Measurements from ENCODE around the gene DNAJC15. TPM values are rescaled to one million over a fixed set of nuclear protein-coding genes. Genes with fewer than 3 reads are reported as not detected.

The DNAJC15 gene
- total RNA-seq, 1 experiment from 2014 or later: 20.3 TPM

- no TSS peak for BruUV-seq (replicated peaks)
- ChIA-PET POLR2A (no interaction called here), CTCF (no interaction called here)
- Histone ChIP-seq H3K27ac (ENCODE audit: low read length) (no peak overlapping the region), H3K36me3 (ENCODE audit: control insufficient read depth, insufficient read depth, low read length) (no peaks in the 10 kb centered on the region), H3K9me3 (ENCODE audit: control insufficient read depth, insufficient read depth, low read depth, low read length) (no peaks in the 10 kb centered on the region), H3K4me3 (ENCODE audit: low read depth in 2 of 2, low read length in 2 of 2) (no peak overlapping the region), H3K27me3 (ENCODE audit: control insufficient read depth, insufficient read depth, low read length) (no peaks in the 10 kb centered on the region), H3K4me1 (ENCODE audit: control insufficient read depth, insufficient read depth, low read length) (no peaks in the 10 kb centered on the region)
- intact Hi-C loops (cut with micrococcal nuclease; ENCODE audit: unreplicated experiment) (no loop called here), in situ Hi-C loops (cut with HindIII; ENCODE audit: low pct_unique_long_range_greater_than_20kb, low sequenced_read_pairs) (no loop called here)
- DNase-seq (ENCODE audit: low read depth, low spot score) (no peak), ATAC-seq (no peak)
- TF ChIP-seq CTCF (IDR thresholded peaks at IDR 0.05) (no peak), REST (IDR thresholded peaks at IDR 0.05; ENCODE audit: insufficient read depth in 1 of 2, low read depth in 2 of 2, low read length in 1 of 2) (no peak), SIN3A (IDR thresholded peaks at IDR 0.05; ENCODE audit: borderline replicate concordance, insufficient read depth, low read depth, low read length) (no peak), TCF7L2 (IDR thresholded peaks at IDR 0.05; ENCODE audit: low read depth, low read length) (no peak), POLR2AphosphoS5 (IDR thresholded peaks at IDR 0.05; ENCODE audit: low read depth, low read length) (no peak)
Observed at GRCh38 chr13:43026262-43026661, 2.9 kb downstream of the DNAJC15 start.

GRCh38 chr13:43030548-43030947 lies 7.2 kb downstream of the DNAJC15 start:
- no peaks in the 10 kb centered on the region for H3K4me1 ChIP-seq (ENCODE audit: control insufficient read depth, insufficient read depth, low read length)
- no TSS peak for BruUV-seq (replicated peaks)
- intact Hi-C loops (cut with micrococcal nuclease; ENCODE audit: unreplicated experiment): no loop called here
- no peaks in the 10 kb centered on the region for H3K27me3 ChIP-seq (ENCODE audit: control insufficient read depth, insufficient read depth, low read length)
- no peak for ATAC-seq
- TF ChIP-seq POLR2AphosphoS5 (IDR thresholded peaks at IDR 0.05; ENCODE audit: low read depth, low read length) (no peak), TCF7L2 (IDR thresholded peaks at IDR 0.05; ENCODE audit: low read depth, low read length) (no peak), REST (IDR thresholded peaks at IDR 0.05; ENCODE audit: insufficient read depth in 1 of 2, low read depth in 2 of 2, low read length in 1 of 2) (no peak), CTCF (IDR thresholded peaks at IDR 0.05) (no peak), SIN3A (IDR thresholded peaks at IDR 0.05; ENCODE audit: borderline replicate concordance, insufficient read depth, low read depth, low read length) (no peak)
- in situ Hi-C loops (cut with HindIII; ENCODE audit: low pct_unique_long_range_greater_than_20kb, low sequenced_read_pairs): no loop called here
- ChIA-PET CTCF (no interaction called here), POLR2A (no interaction called here)
- H3K4me3 ChIP-seq (ENCODE audit: low read depth in 2 of 2, low read length in 2 of 2): no peak overlapping the region
- no peaks in the 10 kb centered on the region for H3K9me3 ChIP-seq (ENCODE audit: control insufficient read depth, insufficient read depth, low read depth, low read length)
- no peak overlapping the region for H3K27ac ChIP-seq (ENCODE audit: low read length)
- no peaks in the 10 kb centered on the region for H3K36me3 ChIP-seq (ENCODE audit: control insufficient read depth, insufficient read depth, low read length)
- DNase-seq (ENCODE audit: low read depth, low spot score): no peak

Data from Panc1 (cell line).